ENCODE data around the gene FMNL2. TPM values are rescaled to one million over a fixed set of nuclear protein-coding genes. Genes with fewer than 3 reads are reported as not detected.
A peak's percentile ranks its signal among the peaks of the same experiment; 100 is the strongest.

Gene FMNL2
- total RNA-seq, 1 experiment from 2014 or later = 46.5 TPM

GRCh38 chr2:152508446-152508845, 173.5 kb downstream of the FMNL2 start:
- TF ChIP-seq, protein P1, sequence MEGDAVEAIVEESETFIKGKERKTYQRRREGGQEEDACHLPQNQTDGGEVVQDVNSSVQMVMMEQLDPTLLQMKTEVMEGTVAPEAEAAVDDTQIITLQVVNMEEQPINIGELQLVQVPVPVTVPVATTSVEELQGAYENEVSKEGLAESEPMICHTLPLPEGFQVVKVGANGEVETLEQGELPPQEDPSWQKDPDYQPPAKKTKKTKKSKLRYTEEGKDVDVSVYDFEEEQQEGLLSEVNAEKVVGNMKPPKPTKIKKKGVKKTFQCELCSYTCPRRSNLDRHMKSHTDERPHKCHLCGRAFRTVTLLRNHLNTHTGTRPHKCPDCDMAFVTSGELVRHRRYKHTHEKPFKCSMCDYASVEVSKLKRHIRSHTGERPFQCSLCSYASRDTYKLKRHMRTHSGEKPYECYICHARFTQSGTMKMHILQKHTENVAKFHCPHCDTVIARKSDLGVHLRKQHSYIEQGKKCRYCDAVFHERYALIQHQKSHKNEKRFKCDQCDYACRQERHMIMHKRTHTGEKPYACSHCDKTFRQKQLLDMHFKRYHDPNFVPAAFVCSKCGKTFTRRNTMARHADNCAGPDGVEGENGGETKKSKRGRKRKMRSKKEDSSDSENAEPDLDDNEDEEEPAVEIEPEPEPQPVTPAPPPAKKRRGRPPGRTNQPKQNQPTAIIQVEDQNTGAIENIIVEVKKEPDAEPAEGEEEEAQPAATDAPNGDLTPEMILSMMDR (IDR thresholded peaks at IDR 0.05; ENCODE audit: unreplicated experiment) = no peak
- intact Hi-C loops (cut with micrococcal nuclease; ENCODE audit: unreplicated experiment) = loop anchor here (5.0 to 10.0 kb wide), 3 partner anchors 41 to 116 kb away; no protein-coding TSS in a partner anchor
- CTCF ChIA-PET = interaction anchor here (0.5 to 1.9 kb wide), 3 partner anchors 17 to 61 kb away, joined by 3 to 8 read pairs (median 4); no protein-coding TSS in a partner anchor
- peak; percentile 12 for DNase-seq
- H3K4me1 Mint-ChIP-seq (ENCODE audit: low read depth, unreplicated experiment) = peaks cover 71% of the 10 kb centered on the region
- peaks cover 12% of the 10 kb centered on the region for H3K36me3 Mint-ChIP-seq (ENCODE audit: insufficient read depth, unreplicated experiment)
- no peaks in the 10 kb centered on the region for H3K27me3 Mint-ChIP-seq (ENCODE audit: unreplicated experiment)
- no peaks in the 10 kb centered on the region for H3K9me3 Mint-ChIP-seq (ENCODE audit: low read depth, unreplicated experiment)
- peak overlapping the region; percentile 91 for H3K27ac Mint-ChIP-seq (ENCODE audit: unreplicated experiment)
- H3K4me3 Mint-ChIP-seq (ENCODE audit: low read depth, unreplicated experiment) = peak overlapping the region; percentile 53
- no TSS peak for BruUV-seq (replicated peaks)

DNA sequence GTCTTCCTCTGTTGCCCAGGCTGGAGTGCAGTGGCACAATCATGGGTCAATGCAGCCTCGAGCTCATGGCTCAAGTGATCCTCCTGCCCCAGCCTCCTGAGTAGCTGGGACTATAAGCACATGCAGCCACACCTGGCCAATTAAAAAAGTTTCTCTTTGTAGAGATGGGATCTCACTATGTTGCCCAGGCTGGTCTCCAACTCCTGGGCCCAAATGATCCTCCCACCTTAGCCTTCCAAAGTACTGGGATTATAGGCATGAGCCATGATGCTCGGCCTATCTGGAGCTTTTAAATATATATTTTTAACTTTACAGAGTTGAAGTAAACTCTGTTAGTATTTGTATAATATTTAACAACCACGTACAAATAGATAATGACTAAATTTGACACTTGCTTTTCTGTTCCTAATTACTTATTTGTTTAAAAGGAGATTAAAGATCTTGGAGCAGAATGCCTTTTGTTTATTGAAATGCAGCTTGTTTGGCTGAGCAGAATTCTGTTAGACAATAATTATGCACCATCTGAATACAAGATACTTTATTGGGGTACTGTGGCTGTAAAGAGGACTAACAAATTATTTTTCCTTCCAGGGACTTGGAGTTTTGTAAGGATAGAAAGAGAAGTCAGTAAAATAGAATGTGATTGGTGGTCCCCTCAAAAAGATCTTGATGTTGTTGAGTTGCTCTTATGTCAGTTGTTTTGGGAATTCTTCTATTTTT, 175.0 kb downstream of the FMNL2 start:
- Mint-ChIP-seq H3K4me1 (ENCODE audit: low read depth, unreplicated experiment) (peaks cover 71% of the 10 kb centered on the region), H3K27me3 (ENCODE audit: unreplicated experiment) (no peaks in the 10 kb centered on the region)
- BruUV-seq (replicated peaks) = no TSS peak

GRCh38 chr2:152510621-152511020, 175.6 kb downstream of the FMNL2 start:
- intact Hi-C loops (cut with micrococcal nuclease; ENCODE audit: unreplicated experiment) = no loop called here
- Mint-ChIP-seq H3K36me3 (ENCODE audit: insufficient read depth, unreplicated experiment) (peaks cover 5% of the 10 kb centered on the region), H3K27ac (ENCODE audit: unreplicated experiment) (no peak overlapping the region), H3K27me3 (ENCODE audit: unreplicated experiment) (no peaks in the 10 kb centered on the region), H3K4me1 (ENCODE audit: low read depth, unreplicated experiment) (peaks cover 64% of the 10 kb centered on the region), H3K4me3 (ENCODE audit: low read depth, unreplicated experiment) (no peak overlapping the region), H3K9me3 (ENCODE audit: low read depth, unreplicated experiment) (no peaks in the 10 kb centered on the region)
- TF ChIP-seq, protein P1 (IDR thresholded peaks at IDR 0.05; ENCODE audit: unreplicated experiment) = no peak
- no TSS peak for BruUV-seq (replicated peaks)
- DNase-seq = no peak
- CTCF ChIA-PET = no interaction called here

More for the DNA sequence above, 175.0 kb downstream of the FMNL2 start:
- H3K27ac Mint-ChIP-seq (ENCODE audit: unreplicated experiment) = no peak overlapping the region
- DNase-seq = no peak
- TF ChIP-seq, protein P1 (IDR thresholded peaks at IDR 0.05; ENCODE audit: unreplicated experiment) = no peak
- peaks cover 7% of the 10 kb centered on the region for H3K36me3 Mint-ChIP-seq (ENCODE audit: insufficient read depth, unreplicated experiment)
- H3K4me3 Mint-ChIP-seq (ENCODE audit: low read depth, unreplicated experiment) = no peak overlapping the region
- intact Hi-C loops (cut with micrococcal nuclease; ENCODE audit: unreplicated experiment) = loop anchor here (5.0 to 10.0 kb wide), 3 partner anchors 43 to 115 kb away; no protein-coding TSS in a partner anchor
- CTCF ChIA-PET = no interaction called here
- H3K9me3 Mint-ChIP-seq (ENCODE audit: low read depth, unreplicated experiment) = no peaks in the 10 kb centered on the region

GRCh38 chr2:152511981-152512380, 177.0 kb downstream of the FMNL2 start:
- DNase-seq = no peak
- no TSS peak for BruUV-seq (replicated peaks)
- Mint-ChIP-seq H3K9me3 (ENCODE audit: low read depth, unreplicated experiment) (no peaks in the 10 kb centered on the region), H3K4me1 (ENCODE audit: low read depth, unreplicated experiment) (peaks cover 62% of the 10 kb centered on the region), H3K4me3 (ENCODE audit: low read depth, unreplicated experiment) (no peak overlapping the region), H3K27ac (ENCODE audit: unreplicated experiment) (no peak overlapping the region), H3K36me3 (ENCODE audit: insufficient read depth, unreplicated experiment) (peaks cover 5% of the 10 kb centered on the region), H3K27me3 (ENCODE audit: unreplicated experiment) (no peaks in the 10 kb centered on the region)
- CTCF ChIA-PET = interaction anchor here (0.9 kb wide), 1 partner anchor 26 kb away, joined by 3 read pairs; no protein-coding TSS in a partner anchor
- intact Hi-C loops (cut with micrococcal nuclease; ENCODE audit: unreplicated experiment) = no loop called here
- TF ChIP-seq, protein P1 (IDR thresholded peaks at IDR 0.05; ENCODE audit: unreplicated experiment) = no peak

All from Calu3 (cell line).